GM12875 (cell line): ENCODE measurements around the gene HOMER3.

Experiments
- H3K4me3 ChIP-seq: one replicate; pipeline ENCODE4 v1.5.1; 2011; ENCODE audit warnings: low read depth, low read length, control low read depth
- CTCF ChIP-seq: IDR thresholded peaks from 2 replicates; pipeline ENCODE4 v1.5.1; 2011; ENCODE audit warnings: low read depth, mild to moderate bottlenecking, control low read depth, inconsistent platforms, low read length, moderate library complexity, borderline replicate concordance; ENCODE audit not compliant: insufficient read depth

The HOMER3 gene

GRCh38 chr19:18886972-18887371 lies 54.0 kb downstream of the HOMER3 start:
- TF ChIP-seq CTCF: no peak
- H3K4me3 ChIP-seq: no peak overlapping the region

GRCh38 chr19:18883526-18884304 lies 57.3 kb downstream of the HOMER3 start:
- no peak overlapping the region for H3K4me3 ChIP-seq
- TF ChIP-seq CTCF: no peak

GRCh38 chr19:18881491-18881890 lies 59.5 kb downstream of the HOMER3 start:
- no peak for TF ChIP-seq CTCF
- no peak overlapping the region for H3K4me3 ChIP-seq

GRCh38 chr19:18879579-18880373 lies 61.2 kb downstream of the HOMER3 start:
- H3K4me3 ChIP-seq: no peak overlapping the region
- TF ChIP-seq CTCF: no peak
